Activated T-helper 1 cell treated with anti-CD3 and anti-CD28 coated beads, Interleukin-2, amount 50 U/mL, for 16 hours (primary cell): ENCODE results near the gene RRAS.

ENCODE experiments used
- DNase-seq, 2 donors: peaks; one replicate each; pipeline ENCODE4 v3.0.0-alpha.2; 2020; ENCODE audit warnings: low read depth in 1 of 2, low spot score in 1 of 2

RRAS gene

DNA sequence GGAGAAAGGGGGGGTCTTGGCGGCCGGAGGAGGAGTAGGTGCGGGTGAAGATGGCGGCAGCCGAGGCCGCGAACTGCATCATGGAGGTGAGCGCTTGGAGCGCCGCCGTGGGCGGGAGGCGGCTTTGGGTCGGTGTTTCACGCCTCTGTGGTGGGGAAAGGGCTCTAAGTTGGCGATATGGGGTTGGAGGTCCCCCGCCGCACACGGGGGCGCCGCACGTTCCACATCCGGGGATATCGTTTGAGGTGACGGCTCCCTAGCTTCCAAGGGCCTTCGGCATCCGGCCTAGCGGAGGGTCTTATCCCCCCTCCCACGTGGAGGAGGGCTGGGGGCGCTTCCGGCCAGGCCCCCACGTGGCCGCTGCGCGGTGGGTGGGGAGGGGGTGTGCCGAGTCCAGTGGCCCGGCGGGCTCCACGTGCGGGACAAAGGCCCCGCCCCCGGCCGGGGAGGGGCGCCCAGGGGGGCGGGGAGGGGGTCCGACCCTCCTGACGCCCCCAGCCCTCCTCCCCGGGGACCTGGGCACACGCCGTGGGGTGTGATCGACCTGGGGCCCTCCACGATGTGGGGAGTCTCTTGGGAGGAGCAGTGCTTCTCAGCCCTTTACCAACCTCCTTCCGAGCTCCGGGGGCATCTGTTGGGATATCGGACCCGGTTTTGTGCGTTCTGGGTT is 37.4 kb upstream of the RRAS start, which contains the start of gene PRMT1:
PRMT1 (plus strand) TSS at position 41 of the 670 bp plus-strand sequence; CDS start at position 51, 10 bp downstream.
- DNase-seq, result peak in 1 of 2 donors; percentile 49

DNA sequence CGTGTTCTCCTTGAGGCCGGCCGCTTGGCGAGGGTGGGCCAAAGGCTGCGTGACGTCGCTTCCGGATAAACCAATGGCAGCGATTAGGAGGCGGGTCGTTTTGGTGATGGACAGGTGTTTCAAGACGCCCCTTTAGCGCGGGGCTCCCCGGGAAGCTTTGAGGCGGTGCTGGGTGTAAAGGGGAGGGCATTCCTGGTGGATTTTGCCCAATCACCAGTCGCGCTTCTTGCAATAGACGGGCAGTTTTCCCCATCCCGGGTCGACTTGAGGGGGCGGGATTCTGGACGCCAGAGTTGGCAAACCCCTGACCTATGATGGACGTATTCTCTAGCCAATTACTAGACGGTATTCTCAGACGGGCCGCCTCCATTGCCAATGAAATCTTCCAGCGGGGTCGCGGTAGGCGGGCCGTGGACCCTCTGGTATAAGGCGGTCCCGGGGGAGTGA is 36.9 kb upstream of the RRAS start:
- peak; percentile 94 to 97 for DNase-seq

DNA sequence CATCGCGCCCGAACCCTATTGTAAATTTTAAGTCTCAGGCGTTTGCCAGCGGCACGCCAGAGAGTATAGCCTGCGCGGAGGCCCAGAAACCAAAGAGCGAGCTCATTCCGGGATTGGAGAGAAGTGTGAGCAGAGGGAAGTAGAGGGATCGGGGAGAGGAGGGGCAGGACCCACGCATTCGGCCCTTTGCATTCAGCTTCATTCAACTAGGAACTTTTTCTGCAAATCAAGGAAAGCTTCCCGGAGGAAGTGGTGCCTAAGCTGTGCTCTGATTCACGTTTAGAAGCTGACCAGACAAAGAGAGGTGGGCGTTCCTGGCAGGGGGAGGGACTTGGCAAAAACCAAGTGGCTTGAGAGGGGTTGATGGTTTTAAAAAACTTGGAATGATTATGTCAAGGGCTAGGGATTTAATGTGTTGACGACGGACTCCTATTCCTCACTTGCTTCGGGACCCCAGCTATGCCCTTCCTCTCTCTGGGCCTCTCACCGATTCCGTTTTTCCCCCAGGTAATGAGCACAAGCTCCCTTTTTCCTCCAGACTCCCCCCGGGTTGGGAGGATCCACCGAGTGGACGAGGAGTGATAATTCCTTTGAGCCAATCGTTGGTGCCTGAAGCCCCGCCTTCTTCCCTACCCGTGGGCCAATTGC is 36.3 kb upstream of the RRAS start:
- peak in 1 of 2 donors; percentile 37 for DNase-seq

DNA sequence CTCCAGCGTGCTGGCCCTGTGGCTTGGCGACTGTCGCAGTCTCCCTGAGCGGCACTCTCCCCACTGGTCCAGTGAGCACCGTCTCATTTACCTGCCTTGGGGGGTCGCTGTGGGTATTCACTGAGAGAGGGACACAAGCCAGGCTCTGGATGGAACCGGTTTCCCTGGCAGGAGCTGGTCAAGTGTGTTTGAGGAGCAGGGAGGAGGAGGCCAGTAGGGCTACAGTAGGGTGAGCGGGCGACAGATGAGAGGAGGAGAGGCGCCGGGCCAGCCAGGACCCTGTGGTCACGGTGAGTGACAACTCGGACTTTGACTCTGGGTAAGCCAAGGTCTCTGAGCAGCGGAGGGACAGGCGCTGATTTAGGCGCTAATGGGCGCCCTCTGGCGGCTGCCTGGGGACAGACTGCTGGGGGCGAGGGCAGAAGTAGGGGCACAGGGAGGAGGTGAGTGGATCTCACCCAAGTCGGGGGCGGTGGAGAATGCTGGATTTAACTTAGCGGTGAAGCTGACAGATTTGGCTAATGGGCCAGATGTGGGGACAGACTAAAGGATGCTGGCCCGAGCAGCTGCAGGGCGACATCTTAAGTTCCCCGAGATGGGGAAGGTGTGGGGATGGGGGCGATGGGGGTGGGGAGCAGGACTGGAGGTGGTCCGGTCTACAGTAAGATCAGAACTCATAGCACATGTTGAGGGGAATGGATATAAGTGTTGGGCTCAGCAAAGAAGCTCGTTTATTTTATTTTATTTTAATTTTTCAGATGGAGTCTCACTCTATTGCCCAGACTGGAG is 32.4 kb upstream of the RRAS start:
- DNase-seq, result peak; percentile 61 to 68

DNA sequence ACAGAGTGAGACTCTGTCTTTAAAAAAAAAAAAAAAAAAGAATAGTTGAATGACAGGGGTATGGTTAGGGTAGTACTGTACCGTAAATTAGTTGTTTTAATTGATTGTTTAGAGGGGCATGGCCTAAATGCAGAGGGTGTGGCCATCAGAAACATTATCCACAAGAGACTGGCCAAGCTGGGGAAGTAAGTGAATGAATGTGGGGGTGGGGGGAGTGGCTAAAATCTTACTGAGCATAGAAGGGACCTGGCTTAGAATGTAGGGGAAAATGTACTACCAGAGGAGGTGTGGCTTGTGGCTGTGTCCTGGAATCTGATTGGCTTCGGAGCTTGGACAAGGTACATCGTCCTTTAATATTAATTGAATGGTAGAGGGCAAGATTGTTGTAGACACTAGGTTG is 29.6 kb upstream of the RRAS start:
- no peak for DNase-seq

DNA sequence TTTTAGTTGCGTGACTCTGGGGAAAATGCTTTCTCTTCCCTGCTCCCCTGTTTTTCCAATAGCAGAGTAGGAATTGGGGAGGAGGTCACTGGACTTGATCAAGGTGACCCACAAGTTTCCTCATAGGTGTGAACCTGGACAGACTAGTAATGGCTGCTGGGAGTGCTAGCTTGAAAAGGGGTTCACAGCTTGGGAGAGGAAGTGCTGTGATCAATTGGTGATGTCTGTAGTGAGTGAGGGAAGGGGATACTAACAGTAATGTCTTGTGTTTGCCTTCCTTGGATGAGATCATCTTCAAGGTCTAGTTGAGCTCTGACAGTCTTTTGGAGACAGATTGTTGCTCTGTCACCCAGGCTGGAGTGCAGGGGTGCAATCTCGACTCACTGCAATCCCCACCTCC is 27.5 kb upstream of the RRAS start:
- DNase-seq, result no peak

DNA sequence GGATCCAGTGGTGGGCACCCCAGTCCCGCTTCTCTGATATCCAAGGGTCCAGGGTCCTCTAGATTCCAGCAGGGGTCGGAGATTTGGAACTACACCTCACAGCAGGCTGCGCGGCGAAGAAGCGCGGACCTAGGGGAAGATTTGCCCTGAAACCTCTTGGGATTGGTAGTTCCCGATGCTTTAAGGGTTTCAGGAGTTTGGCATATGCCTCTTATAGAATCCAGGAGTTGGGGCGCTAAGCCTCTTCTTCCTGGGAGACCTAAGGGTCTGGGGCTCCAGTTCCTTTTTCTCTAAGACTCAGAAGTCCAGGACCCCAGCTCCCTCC is 26.1 kb upstream of the RRAS start:
- DNase-seq, result no peak

DNA sequence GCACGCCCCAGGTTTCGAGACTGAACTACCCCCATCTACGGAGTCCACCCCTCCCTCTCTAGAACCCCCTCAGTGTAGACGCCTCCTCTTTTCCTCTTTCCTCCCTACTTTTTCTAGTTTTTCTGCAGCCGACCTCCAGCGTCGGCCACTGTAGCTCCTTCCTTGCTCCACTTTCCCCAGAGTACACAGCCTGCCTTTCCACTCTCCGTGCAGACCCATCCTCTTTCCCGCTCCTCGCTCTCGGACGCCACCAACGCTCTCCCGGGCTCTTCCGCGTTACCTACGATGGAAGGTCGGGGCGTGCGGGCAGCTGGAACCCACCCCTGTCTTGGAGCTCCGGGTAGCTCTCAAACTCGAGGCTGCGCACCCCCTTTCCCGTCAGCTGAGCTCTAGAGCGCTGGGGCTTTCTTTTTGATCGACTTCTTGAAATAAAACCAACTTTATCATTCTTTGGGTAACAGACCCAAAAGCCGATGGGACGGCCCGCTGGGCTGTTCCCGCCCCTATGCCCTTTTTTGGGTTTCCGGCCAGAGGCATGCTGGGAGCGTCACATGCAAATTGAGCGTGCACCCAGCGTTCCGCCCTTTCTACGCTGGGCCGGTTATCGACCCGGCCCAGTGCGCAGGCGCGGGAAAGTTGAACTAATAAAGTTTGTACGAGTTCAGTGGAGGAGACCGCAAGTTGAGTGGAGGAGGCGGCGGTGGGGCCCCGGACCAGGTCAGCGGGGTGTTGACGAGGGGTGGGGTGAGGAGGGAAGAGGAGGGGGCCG is 25.6 kb upstream of the RRAS start, which contains the start of the genes BCL2L12 and IRF3:
BCL2L12 (plus strand) TSS at position 583 of the 769 bp plus-strand sequence. CDS start 760 bp downstream, outside the sequence.
IRF3 (minus strand) TSS at position 507 of the 769 bp plus-strand sequence. CDS start 1,019 bp downstream, outside the sequence.
- DNase-seq, result peak; percentile 99

DNA sequence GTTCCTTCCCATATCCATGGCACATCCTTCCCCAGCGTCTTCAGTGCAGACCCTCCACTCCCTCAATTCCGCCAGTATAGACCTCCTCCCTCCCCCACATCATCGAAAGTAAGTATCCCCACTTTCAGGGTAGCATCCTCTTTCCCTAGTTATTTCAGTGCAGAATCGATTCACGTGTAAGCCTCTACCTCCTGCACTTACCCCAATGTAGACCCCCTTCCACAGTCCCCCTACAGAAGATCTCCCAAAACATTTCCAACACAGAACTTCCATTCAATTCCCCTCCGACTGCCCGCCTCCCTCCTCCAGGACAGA is 25.1 kb upstream of the RRAS start:
- no peak for DNase-seq

DNA sequence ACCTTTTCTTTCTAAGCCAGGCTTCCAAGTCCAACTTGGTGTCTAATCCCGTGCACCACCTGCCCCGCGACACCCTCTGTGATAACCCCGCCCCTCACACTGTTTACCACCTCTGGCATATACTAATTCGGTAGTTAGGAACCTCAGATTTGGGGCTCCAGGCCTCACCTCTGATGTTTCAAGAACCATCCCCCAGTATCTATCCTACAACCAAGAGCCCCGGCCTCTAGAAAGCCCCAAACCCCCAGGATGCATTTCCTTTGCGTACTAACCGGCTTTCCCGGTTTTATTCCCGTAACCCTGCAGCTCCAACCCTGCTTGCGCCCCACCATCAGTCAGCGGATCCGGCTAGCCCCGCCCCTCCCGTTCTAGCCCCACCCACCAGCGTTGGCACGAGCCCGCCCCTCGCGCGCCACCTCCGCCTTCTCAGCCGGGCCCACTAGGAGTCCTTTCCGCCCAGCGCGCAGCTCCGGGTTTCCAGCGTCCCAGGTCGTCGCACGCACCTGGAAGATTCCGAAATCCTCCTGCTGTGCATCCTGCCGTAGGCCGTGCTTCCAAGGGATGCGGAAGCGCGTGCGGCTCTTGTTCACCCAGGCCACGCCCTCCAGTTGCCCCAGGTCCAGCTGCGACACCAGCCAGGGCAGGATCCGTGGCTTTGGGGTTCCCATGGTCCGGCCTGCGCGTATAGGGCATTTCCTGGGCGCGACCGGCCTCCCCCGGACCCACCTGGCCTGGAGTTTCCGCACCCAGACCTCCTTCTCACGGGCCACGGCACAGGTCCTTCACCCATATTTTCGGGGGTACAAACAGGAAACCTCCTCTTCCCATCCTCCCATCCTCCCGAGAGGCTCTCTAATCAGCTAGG is 24.5 kb upstream of the RRAS start:
- peak; percentile 86 to 95 for DNase-seq

DNA sequence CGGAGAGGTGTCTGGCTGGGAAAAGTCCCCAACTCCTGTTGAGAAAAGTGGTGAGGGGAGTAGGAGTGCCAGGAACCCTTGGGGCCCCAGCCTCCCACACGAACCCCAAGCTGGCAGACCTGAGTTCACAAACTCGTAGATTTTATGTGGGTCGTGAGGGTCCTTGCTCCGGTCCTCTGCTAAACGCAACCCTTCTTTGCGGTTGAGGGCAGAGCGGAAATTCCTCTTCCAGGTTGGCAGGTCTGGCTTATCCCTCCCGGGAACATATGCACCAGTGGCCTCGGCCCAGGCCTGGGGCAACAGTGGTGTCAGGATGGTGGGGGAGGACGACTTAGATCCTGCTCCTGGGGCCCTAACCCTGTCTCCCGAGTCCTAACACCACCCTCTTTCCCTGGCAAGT is 23.3 kb upstream of the RRAS start:
- DNase-seq, result no peak

DNA sequence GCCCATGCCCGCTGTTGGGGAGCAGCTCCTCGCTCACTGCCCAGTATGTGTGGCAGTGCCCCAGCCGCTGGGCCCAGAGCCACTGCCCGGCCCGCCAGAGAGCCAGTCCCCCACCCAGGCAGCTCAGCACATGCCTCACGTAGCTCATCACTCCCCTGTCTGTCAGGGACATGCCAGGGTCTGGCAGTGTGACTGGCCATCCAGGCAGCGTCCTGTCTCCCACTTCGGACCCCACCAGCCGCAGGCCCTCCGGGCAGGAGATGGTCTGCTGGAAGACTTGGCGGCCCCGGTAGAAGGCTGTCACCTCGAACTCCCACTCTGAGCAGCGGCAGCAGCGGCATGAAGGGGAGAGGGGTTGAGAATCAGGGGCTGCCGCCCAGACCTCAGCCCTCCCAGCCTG is 22.1 kb upstream of the RRAS start:
- DNase-seq, result no peak

DNA sequence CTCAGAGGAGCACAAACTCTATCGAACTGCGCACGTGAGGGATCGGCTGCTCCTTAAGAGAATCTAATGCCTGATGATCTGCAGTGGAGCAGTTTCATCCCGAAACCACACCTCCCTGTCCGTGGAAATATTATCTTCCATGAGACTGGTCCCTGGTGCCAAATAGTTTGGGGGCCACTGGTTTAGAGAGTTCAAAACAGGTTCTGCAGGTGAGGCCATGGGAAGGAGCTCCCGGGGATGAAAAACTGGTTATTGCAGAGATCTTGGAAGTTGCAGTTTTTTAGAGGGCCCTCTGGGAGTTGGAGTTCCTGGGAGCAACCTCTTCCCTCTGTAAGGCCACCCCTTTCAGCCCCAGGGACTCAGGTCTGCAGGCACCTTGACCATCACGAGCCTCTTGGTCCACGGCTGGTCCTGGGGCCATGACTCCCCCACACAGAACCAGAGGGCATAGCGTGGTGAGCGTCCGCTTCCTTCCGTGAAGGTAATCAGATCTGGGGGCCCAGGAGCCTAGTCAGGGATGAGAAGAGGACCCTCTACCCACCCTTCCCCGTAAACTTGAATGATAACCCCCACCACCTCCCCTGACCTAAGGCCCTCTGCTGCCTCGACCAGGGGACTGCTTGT is 20.5 kb upstream of the RRAS start:
- no peak for DNase-seq

DNA sequence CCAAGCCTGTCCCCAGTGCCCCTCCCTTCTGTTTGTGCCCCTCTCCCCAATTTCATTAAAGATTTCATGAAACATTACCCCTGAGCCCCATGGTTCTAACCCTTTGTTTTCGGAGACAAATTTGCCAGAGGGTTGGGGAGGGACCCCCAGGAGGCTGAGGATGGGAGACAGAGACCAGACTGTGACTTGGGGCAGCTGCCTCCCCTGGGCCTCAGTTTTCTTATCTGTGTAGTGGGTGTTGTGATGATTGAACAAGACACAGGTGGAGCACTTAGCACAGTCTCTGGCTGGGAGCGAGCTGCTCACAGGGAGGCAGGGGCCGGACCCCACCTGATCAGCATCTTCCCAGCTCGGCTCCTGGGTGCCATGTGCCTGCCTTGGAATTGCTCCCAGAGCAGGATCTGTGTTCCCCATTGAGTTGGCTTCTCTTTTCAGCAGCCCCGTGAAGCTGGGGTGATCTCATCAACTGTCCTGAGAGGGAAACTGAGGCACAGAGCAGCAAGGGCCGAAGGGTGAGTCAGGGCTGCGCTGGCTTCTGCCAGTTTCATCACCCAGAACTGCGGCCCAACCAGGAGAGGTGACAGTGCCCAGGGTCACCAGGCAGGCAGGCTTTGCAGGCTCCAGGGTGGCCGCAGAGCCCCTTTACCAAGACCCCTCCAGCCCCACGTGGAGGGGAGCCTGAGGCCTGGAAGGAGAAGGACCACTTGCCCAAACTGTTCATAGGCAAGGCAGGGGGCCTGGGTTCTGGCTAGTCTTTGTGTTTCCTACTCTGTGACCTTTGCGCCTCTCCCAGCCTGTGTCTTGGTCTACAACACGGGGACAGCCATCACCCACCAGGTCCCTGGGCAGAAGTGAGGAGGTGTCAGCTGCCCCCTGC is 18.9 kb upstream of the RRAS start:
- DNase-seq, result no peak

DNA sequence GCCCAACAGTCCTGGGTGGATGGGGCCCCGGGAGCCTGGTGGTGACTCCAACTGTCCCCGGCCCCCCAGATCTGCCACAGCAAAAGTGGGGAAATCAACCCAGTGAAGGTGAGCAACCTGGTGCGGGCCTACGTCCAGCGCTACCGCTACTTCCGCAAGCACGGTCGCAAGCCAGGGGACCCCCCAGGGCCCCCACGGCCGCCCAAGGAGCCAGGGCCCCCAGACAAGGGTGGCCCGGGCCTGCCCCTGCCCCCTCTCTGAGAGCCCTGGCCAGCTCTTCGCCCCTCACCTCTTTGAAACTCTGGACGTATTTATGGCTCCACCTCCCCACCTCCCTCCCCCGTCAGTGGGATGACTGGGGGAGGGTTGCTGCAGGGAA is 18.2 kb upstream of the RRAS start:
- DNase-seq, result no peak

DNA sequence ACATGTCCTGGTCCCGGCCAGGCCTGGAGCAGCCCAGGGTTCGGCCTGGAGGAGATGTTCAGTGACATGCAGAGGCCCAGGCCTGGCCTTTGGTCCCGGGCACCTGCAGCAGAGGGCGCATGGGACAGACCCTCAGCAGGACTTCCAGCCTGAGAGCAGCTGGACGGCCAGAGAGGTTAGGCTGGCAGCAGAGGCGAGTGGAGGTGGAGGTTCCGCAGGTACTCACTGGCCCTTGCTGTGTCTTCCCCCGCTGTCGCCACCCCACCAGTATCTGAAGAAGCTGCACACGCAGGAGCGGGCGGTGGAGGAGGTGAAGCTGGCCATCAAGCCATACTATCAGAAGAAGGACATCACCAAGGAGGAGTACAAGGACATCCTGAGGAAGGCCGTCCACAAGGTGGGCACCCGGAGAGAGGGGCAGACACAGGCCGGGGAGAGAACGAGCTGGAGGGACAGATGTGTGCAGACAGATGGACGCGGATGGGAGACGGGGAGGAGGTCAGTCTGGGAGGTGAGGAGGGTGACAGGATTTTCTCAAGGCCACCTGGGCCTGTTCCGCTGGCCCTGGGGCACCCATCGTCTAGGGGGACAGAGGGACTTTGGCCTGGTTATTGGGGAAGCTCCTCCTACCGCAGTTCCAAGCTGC is 17.7 kb upstream of the RRAS start:
- DNase-seq, result no peak

DNA sequence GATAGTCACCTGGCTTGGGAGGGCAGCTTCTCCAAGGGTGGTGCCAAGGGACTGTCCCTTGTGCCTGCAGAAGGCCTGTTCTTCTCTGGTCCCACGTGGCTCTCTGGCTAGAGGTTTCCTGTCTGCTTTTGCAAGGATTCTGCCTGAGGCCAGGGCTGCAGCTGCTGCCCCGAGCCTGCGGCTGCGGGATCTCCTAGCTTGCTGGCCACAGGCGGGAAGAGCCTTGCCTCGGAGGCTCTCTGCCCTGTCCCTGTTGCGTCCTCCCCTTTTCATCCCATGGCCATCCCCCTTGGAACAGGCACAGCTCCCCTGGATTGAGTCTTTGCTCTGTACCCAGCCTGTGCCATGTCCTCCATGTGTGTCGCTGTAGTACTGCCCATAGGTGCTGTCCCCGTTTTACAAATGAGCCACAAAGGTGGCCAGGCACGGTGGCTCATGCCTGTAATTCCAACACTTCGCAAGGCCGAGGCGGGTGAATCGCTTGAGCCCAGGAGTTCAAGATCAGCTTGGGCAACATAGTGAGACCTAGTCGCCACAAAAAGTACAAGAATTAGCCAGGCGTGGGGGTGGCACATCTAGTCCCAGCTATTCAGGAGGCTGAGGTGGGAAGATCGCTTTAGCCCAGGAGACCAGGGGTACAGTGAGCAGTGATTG is 16.6 kb upstream of the RRAS start:
- no peak for DNase-seq
